Inflammatory macrophage (primary cell): ENCODE data around the gene GDNF.
A peak's percentile ranks its signal among the peaks of the same experiment; 100 is the strongest.

Experiments used
- DNase-seq, 2 donors: peaks; one replicate each; pipeline ENCODE4 v3.0.0-alpha.2; 2020 to 2022

GDNF gene

GRCh38 chr5:37846786-37847310 is 7.0 kb upstream of the GDNF start:
- no peak for DNase-seq

DNA sequence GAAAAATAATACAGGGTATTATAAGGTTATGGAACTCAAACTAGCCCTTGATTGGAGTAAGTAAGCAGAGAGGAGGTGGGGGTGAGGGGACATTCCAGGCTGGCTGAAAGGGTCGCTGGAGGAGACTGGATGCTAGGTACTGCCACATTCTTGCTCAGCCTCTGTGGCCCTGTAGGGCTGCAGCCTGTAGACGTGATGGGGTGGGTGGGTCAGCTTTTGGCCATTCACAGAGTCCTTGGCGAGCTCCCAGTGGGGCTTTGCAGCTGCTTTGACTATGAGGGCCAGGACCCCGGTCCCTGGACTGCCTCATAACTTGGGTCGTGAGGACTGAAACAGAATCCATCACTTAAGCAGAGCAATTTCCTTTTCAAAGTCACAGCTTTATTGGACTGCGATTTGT is 4.2 kb upstream of the GDNF start:
- no peak for DNase-seq

GRCh38 chr5:37842048-37842447 is 2.2 kb upstream of the GDNF start:
- DNase-seq: no peak

DNA sequence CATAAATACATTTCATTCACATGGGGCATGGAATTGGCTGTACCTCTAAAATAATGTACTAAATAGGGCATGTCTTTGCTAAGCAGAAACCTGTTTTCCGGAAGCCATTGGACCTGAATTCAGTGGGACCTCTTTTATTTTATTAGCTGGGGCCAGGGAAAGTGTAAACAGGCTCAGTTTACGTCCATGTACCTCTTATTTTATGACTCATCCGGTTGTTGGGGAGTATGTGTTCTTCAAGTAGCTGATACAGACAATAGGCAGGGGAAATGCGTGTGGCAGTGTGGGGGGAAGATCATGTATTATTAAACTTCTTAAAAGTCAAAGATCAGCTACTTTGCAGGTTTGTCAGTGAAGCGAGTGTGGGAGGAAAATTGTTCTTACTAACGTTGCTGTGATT is 1.4 kb upstream of the GDNF start:
- DNase-seq: no peak

- no peak for DNase-seq
Measured at GRCh38 chr5:37840053-37841034, 503 bp upstream of the GDNF start.

- no peak for DNase-seq
Measured at GRCh38 chr5:37838933-37839341, 904 bp downstream of the GDNF start.

DNA sequence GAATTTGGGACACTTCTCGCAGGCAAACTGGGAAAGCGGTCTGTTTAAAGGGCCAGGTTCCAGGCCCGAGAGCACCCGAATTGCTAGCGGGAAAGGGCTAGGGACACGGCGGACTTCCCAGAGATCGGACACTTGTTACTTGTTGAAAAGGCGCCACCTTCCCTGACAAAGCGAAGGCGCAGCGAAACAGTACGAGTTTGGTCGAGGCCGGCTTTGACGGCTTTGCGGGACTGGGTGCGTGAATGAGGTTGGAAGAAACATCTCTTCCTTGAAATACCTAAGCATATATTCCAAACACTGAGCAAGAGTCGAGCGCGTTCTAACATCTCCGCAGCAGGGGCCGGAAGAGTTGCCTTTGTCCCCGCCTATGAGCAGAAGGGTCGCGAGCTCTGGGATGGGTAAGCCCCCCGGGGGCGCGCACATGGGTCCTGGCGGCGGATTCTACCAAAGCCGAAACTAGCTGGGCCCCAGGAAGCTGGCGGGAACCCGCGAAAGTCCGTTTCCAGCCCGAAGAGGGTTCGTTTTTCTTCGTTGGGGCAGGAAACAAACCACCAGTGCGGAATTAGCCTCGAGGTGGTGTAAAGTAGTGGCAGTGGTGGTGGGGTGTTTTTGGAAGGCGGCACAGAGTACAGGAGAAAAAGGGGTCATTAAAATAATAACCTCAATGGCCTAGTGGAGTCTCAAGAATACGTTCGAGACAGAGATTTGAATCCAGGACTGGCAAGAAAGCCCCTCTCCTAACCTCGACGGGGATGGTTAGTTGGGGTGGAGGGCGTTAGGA is 1.5 kb downstream of the GDNF start:
- no peak for DNase-seq

- DNase-seq: peak; percentile 63 to 80
Measured at GRCh38 chr5:37837414-37838032, 2.3 kb downstream of the GDNF start.

GRCh38 chr5:37836592-37837413 is 3.0 kb downstream of the GDNF start:
- DNase-seq: no peak

DNA sequence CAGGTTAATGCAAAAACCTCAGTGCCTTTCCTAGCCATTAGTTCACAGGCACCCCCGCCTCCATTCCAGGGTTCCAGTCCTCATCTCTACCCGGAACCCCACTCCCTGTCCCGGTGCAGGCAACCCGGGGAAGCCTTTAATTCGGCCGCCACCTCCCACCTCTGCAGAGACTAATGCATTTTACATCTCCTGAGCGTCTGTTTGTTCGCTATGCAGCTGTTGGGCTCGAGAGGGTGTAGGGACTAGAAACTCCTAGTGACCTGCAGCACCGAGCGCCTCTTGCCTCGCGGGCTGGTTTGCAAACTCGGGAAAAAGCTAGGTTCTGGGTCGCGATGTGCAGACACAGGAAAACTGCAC is 3.6 kb downstream of the GDNF start:
- no peak for DNase-seq

GRCh38 chr5:37835380-37835973 is 4.4 kb downstream of the GDNF start:
- no peak for DNase-seq

DNA sequence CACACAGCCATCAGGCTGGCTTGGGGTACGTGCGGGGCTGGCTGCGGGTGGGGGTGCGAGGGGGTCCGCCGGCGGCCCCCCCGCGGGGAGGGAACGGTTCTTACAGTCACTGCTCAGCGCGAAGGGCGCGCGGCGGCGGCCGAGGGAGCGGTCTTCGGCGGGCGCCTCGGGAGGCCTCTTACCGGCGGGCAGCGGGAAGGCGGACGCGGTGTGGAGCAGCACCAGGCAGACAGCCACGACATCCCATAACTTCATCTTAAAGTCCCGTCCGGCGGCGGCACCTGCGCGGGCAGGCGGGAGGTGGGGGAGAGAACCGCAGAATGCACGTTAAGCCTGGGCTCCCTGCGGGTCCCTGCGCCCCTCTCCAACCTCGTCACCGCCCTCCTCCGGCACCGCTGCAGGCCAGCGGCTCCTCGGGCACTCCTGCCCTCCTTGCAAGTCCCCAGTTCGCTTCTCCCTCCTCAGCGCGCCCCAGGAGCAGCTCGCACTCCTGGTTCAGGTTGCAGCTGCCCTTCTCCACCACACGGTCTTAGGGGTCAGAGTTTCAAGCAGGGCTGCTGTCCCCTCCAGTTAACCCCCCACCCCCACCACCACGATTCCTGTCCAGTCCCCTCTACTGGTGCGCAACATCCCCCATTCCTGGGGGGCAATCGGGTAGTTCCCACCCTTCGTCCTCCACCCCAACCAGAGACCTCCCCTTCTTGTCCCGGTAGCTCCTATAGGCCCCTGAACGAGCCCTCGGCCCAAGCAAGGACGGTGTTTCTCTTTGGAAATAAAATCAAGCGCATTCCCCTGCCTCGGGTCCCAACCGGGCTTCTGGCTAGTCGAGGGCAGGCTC is 5.1 kb downstream of the GDNF start:
- no peak for DNase-seq

- no peak for DNase-seq
Measured at GRCh38 chr5:37833990-37834389, 5.9 kb downstream of the GDNF start.

DNA sequence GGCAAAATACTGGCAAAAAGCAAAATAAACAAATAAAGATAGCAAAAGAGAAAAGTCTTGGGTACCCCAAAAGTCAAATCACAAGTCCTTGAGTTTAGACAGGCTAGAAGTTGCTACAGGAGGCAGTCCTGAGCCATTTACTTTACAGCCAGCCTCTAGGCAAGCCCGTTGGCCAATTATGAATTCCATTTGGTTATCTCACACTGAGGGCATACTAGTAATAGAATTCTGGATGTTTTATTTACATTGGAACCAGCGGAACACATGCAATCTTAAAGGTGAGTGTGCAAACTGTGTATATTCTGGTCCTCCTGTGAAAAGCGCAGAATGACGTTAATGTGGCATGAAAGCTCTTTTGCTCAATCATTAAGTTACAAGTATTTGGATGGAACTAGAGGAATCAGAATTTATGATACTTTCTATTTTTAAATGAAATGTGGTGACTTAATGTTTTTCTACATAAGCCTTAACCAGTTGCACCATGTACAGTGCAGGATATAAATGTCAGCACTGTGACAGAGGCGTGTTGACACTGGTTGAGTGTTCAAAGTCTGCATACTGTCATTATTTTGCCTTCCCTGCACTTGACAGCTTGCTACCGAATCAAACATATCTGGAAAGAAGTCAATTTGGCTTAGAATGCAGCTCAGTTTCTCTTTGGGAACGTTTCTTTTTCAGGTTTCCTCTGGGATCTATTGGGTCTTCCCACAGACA is 7.9 kb downstream of the GDNF start:
- DNase-seq: no peak

GRCh38 chr5:37830348-37830747 is 9.5 kb downstream of the GDNF start:
- DNase-seq: no peak

DNA sequence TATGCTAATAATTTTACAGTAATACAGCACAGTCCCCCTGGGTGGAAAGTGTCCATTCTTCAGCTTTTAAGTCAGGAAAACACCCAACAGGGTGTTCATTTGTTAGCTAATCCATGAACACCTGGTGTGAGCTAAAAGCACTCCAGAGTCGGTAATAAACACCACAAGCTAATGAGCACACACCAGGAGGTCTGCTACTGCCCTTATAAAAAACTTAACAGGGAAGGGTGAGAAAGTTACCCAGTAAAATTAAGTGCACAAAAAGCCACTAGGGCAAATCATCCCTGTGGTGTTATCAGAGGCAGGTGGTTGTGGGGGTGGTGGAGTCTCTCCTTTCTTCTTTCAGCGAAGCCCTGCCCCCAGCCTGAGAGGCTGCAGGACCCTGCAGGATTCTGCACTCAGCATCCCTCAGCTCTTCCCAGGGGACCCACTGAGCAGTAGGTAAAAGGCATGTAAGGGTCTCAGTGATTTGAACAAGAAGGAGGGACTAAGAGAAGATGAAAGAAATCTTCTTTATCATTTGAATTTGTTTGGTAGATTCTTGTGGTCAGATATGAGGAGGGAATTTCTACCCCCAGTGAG is 14.4 kb downstream of the GDNF start:
- DNase-seq: no peak

DNA sequence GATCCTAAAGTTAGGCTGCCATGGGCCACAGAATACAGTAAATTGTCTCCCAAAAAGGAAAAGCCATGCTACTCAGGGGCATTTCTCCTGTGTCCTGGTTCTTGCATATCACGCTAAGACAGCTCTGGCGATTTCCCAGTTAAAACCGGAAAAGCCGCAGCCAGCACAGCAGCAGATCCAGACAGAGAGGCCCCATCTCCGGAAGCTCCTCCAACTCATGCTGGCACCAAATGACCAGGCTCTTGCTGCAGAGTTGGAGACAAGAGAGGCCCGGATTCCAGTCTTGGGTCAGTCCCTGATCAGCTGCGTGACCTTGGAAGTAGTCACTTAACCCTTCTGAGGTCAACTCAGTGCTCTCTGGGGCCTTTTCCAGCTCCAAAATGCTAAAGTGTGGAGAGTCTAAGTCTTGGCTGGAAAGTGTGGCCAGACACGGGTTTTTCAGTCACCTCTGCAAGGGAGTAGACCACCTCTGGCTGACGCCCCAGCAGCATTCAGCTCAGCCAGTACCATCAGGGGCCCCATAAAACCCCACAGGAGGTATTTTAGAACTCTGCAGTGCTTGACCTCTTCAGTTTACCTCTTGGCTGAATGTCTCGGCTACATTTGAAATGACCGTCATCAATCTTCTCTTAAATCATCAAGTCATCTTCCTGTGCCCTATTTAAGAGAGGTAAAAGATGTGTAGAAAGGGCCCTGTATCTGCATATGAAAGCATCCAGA is 16.2 kb downstream of the GDNF start:
- DNase-seq: no peak

GRCh38 chr5:37816883-37817282 is 23.0 kb downstream of the GDNF start:
- DNase-seq: no peak

DNA sequence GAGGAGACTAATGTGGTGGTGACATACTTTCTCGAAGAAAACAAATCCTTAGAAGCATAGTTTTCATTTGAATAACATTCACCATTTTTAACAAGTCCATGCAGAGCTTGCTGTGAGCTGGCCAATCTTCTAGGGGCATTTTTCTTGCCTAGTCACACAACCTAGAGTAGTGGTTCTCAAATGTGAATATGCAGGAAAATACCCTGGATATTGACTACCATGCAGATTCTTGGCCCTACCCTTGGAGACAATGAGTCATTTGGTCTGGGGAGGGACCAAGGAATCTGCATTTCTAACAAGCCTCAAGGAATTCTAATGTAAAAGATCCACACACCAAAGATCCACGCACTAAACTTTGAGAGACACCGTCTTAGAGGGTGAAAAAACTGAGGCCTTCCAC is 23.5 kb downstream of the GDNF start:
- DNase-seq: no peak
